Stromal cell of bone marrow (primary cell): ENCODE results near the gene FAM174C.

ENCODE experiments used
- DNase-seq: peaks from one replicate; pipeline ENCODE4 v3.0.0-alpha.2; 2012; ENCODE audit warnings: low read depth

FAM174C gene

DNA sequence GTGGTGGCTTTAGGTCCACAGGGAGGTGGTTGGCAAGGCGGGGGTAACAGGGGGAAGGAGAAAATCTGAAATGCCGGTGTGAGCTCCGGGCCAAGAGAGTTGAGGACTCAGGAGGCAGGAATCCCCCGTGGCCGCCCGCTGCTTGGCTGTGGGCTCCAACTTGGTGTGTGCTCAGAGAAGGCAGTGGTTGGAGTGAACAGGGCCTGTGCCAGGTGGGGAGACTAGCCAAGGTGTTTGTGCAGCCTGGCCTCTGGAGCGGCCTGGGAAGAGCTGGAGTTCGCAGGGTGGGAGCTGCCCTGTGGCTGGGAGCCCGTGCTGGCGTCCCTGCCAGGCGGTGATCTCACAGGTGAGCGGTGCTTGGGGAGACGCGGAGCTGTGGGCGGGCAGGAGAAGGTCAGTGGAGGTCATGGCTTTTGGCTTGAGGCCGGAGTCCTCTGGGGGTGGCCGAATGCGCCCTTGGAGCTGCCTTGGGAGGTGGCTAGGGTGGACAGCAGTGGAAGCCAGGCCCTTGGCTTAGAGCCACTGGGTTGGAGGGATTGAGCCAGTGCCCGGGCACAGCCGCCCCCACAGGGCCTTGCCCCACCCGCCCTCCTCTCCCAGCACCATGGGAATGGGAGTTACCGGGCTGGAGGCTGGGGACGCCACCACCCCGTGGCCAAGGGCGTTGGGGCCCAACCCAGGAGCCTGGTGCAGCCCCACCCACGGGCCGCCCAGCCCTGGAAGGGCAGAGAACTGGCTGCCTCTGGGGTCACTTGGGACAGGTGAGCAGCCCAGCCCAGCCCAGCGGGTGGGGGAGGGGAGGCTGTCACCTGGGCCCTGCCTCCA, 13.3 kb upstream of the FAM174C start:
- no peak for DNase-seq

DNA sequence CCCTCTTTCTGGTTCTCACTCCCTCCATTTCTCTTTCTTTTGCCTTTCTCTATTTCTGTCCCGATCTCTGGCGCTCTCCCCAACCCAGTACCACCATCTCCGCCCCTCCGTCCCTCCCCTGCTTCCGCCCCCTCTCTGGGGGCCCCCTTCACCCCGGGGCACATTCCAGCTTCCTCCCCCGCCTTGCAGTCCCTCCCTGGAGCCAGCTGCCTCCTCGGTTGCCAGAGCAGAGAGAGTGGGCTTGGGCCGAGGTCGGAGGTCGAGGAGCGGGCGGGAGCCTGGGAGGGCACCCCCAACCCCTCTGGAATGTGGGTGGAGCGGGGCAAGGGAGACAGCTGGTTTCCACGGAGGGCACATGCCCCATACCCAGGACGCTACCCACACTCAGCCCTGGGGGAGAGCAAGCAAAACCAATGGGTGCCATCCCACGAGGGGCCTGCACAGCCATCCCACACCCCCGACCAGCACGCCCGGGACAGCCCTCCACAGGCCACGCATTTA, 12.7 kb upstream of the FAM174C start:
- no peak for DNase-seq

- no peak for DNase-seq
These were observed 12.1 kb upstream of the FAM174C start for GRCh38 chr19:1263188-1263587.

- DNase-seq: peak; percentile 88
These were observed 10.3 kb upstream of the FAM174C start for GRCh38 chr19:1264801-1265614.

DNA sequence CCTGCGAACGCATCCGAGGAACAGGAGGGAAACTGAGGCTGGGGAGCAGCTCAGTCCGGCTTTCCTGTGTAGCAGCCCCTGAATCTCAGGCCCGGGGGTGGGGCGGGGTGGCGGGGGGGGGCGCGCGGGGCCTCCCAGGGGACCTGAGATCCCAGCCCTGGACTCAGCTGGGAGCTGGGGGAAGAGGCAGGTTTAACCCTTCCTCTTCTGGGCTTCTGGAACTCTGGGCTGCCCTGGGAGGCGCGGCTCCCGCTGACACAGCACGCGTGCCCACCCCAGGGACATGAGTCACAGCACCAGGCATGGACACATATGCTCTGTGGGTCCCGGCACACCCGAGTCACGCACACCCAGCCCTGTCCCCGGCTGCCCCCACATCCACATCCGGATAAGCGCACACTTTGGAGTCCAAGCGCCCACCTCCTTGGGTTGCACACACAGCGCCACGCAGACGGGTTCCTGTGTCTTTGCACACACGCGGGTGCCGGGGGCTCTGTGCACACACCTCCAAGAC, 9.7 kb upstream of the FAM174C start:
- DNase-seq: peak; percentile 78

- DNase-seq: peak; percentile 79
These were observed 9.0 kb upstream of the FAM174C start for GRCh38 chr19:1266129-1266915.

GRCh38 chr19:1266916-1267476, 8.3 kb upstream of the FAM174C start:
- DNase-seq: no peak

- no peak for DNase-seq
These were observed 7.7 kb upstream of the FAM174C start for GRCh38 chr19:1267477-1268225.

DNA sequence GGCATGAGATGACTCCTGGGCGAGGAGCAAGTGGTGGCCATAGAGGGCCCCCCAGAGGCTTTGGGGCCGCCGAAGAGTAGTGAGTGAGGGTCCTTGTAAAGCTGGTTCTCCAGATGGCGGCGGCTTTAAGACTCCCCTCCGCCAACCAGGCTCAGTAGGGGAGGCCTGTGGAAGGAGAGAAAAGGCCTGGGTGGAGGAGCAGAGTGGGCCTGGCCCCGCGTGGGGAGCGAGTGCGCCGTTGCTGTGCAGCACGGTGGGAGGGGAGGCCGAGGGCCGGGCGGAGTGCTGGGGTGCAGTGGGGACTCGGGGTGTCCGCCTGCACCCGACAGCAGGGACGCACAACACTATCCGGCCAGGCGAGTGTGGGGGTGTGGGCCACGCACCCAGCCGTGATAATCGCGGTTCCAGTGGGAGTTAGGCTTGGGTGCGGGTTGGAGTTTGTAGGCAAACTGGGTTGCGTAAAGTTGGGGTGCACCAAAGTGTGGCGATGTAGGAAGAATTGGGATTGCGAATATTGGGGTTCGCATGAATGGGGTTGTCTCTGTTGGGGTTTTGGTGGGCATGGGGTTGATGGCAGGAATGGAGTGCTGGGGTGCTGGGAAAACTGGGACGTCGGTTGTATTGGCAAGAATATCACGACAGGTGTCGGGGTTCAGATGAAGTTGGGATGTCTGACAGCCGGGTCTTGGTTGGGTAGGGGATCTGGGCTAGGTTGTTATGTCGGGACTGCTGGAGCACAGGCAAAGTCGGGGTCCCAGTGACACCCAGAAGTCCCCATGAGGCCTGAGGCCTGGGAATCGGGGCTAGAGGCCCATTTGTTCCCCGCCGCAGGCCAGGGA, 6.9 kb upstream of the FAM174C start:
- no peak for DNase-seq

- peak; percentile 97 for DNase-seq
These were observed 6.3 kb upstream of the FAM174C start, which contains the start of gene CIRBP for GRCh38 chr19:1269065-1269477. Gene CIRBP (plus strand): TSS chr19:1269332. CDS start chr19:1270934, 1,602 bp downstream.

DNA sequence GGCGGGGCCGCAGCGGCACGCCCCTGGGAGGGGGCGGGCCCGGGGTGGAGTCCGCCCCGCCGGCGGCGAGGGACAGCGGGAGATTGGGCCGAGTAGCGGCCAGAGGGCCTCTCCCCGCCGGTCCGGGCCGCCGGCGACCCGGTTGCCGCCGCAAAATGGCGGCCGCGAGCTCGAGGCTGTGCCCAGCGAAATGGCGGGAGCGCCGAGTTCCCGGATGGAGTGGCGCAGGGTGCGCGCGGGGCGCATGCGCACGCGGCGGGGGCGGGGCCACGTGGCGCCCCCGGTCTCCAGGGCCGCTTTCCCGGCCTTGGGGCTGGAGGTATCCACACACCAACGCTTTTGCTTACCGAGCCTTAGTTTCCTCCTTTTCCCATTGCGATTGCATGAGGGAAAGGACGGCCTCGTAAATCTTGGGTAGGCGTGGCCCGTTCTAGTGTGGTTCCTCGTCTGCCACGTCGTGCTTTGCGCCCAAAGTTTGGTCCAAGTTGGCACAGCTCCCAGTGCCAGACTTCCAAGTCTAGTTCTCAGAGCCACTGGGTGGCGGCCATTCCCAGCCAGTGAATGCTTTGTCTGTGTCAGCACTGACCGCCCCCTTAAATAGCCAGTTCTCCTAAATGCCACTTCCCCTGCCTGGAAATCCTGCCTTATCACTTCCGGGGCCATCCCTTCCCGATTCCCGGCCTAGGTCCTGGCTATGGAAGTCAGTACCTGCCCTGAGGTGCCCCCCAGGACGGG, 5.7 kb upstream of the FAM174C start:
- DNase-seq: peak; percentile 88

DNA sequence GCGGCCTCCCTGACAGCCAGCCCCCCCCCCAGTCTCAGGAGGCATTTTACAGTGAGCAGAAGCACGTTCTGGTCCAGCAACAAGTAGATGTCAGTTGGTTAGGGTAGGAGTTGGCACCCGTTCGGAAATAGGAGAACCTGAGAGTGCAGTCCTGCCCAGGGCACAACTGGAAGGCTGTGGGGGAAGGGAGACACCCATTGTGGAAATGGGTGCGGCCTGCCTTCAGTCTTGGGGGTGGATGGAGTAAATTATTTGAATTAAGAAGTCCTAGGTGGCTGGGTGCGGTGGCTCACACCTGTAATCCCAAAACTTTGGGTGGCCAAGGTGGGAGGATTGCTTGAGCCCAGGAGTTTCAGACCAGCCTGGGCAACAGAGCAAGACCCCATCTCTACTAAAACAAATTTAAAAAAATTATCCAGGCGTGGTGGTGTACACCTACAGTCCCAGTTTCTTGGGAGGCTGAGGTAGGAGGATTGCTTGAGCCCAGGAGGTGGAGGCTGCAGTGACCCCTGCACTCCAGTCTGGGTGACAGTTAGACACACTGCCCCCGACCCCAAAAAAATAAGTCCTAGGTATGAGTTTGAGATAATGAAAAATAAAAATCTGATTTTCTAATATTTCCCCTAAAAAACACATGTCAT, 5.0 kb upstream of the FAM174C start:
- DNase-seq: no peak

GRCh38 chr19:1270854-1271527, 4.3 kb upstream of the FAM174C start:
- no peak for DNase-seq

GRCh38 chr19:1271528-1272422, 3.6 kb upstream of the FAM174C start:
- no peak for DNase-seq

- DNase-seq: no peak
These were observed 2.7 kb upstream of the FAM174C start for GRCh38 chr19:1272423-1273262.
